SK-MEL-5 (cell line): ENCODE results near the gene MYO6. TPM values are rescaled to one million over a fixed set of nuclear protein-coding genes. Genes with fewer than 3 reads are reported as not detected.

Experiments used
- DNase-seq: peaks from one replicate; pipeline ENCODE4 v3.0.0-alpha.2; 2016; ENCODE audit warnings: low read depth, low spot score
- in situ Hi-C: cut with HindIII; loops from 2 replicates; pipeline ENCODE4 v1.10.0; 2016; ENCODE audit warnings: low sequenced_read_pairs, high pct_unique_total_duplicates, low pct_unique_long_range_greater_than_20kb
- total RNA-seq: library from RNA; depleted of rRNA; stranded (reverse); fragments of >200 nt; shearing (Covaris generic); gene quantifications from 2 replicates; pipeline ENCODE4 v1.2.3, GENCODE V29; 2014

MYO6 gene
- total RNA-seq, 1 experiment from 2014 or later = 6.2 TPM

DNA sequence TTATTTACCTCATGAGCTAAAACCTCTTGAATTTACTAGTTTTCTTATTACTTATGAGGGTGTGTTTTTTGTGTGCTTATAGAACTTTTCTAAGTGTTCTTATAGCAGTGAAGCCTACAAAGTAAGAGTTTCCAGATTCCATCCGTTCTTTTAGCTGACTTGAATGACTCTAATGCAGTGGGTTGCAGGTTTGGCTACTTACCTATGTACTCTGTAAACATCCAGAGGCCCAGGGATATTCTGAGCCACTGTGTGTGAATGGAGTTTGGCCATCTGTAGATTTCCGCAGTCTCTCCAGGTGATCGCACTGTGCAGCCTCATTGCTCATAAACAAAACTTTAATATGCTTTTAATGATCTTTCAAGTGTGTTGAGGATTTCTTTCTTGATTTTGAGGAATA is 157.8 kb downstream of the MYO6 start:
- DNase-seq = no peak
- in situ Hi-C loops = no loop called here

DNA sequence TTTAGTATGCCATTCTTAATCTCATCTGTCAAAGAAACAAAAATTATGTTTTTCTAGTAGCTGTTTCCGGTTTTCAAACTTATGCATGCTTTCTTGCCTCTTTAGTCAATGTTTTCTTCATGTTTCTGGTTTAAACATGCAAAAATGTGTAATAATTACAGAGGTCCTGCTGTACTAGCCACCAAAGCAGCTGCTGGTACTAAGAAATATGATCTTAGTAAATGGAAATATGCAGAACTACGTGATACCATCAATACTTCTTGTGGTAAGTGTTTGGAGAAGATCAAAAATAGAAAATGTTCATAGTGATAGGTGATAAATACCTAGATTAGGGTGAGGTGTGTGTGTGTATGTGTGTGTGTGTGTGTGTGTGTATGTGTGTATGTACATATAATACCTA is 158.4 kb downstream of the MYO6 start:
- in situ Hi-C loops = no loop called here

DNA sequence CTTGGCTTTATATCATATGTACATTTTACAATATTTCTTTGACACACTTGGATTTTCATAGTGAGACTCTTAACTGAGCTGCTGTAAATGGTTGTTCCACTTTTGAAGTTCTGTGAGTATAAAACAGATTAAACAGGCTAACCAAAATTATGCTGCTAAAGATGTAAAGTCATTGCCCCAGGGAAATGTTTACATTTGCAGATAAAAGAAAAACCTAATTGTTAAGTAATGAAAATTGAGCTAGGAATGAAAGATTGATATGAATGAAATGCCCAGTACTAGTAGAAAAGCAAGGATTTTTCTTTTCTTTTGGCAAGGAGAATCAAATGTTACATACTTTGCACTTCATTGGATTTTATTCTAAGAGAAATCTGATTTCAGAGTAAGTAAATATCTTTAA is 164.0 kb downstream of the MYO6 start:
- DNase-seq = no peak
- in situ Hi-C loops = no loop called here

More for the DNA sequence above, 158.4 kb downstream of the MYO6 start:
- DNase-seq = no peak

DNA sequence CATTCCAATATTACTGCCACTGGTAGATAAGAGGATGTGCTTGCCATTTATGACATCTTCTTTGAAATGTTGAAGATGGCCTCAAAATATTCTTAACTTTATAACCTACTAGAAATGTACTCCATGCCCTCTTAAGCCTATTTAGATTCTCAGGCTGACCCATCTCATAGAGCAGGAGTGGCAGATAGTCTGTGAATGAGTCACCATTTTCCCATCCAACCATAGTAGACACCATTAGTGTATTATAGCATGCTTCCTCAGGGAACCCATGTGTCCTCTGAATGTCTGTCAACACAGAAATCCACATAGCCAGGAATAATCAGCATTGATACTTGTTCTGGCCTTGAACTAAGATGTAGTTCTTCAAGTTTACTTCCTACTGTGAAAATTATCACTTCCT is 173.2 kb downstream of the MYO6 start:
- in situ Hi-C loops = no loop called here

DNA sequence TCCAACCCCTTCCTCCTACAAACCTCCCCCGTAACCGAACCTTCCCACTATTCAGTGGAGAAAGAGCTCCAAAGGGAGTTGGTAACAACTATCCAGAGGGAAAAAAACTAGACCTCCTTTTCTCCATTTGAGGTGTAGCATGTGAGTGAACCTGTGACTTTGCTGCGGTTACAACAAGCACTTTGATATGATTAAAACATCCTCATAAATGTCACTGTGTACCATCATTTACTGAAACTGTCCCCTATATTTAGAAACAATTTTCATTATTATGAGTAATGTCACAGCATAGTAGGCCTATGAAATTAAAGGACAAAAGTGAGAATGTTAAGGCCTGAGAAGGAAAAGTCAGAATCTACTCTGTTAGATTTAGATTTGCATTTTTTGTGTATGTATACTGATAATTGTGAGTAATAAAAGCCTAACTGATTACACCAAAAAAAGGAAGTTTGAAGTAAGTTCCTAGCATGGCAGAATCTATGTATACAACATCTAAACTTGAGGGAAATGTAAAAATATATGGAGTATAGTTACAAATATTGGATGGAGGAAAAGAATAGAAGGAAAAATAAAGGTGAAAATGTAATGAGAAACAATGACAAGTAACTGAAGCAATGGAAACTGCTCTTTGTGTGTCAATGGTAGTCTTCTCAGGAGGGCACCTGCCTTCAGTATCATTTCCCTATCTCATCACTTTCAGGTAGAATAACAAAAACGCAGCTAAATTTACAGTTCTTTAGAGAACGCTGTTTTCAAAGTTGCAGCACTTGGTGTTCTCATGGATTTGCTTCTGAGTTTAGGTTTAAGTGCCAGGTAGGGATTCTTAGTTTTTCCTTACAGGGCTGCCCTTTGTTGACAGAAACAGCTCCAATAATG is 177.5 kb downstream of the MYO6 start:
- peak; percentile 14 for DNase-seq
- in situ Hi-C loops = no loop called here

More for the DNA sequence above, 173.2 kb downstream of the MYO6 start:
- no peak for DNase-seq

DNA sequence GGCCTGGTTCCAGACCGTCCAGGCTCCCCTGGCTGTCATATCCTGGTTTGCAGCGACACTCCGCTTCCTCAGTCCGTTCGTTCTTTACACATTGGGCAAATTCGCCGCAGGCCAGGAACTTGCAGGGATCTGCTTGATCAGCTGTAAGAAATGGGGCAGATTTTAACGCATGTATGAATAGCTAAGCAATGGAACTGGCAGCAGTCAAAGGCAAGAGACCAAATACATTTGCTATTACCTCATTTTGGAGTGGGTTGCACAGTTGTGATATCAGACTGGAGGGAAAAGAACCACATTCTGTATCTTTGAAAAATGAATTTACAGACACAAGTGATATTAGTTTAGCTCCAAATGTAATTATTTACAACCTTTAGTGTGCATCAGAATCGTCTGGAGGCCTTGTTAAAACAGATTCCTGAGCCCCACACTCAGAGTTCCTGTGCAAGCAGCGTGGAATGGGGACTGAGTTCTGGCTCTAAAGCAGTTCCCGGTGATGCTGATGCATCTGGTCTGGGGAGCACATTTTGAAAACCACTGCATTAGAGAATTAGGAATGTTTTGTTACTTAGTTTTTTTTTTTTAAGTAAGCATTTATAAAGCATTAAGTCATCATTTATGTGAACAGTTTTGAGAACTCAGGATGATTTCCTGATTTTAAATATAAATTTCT is 182.1 kb downstream of the MYO6 start:
- in situ Hi-C loops = no loop called here
- no peak for DNase-seq

DNA sequence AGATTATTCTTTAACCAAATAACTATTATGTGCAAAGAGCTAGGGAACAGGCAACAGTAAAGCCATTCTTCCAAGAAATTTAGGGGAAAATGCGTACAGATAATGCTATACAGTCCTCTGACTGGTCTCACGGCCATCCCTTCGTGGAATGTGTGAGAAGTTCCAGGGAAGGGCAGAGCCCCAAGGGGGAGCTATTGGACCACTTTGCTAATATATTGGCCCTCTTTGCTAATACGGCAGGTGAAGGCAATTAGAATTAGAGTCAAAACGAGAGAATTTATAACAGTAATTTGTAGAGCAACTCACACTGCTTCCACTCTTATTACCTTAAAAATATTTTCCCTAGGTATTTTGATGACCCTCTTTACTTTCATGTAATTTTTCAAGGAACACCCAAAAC is 183.0 kb downstream of the MYO6 start:
- in situ Hi-C loops = no loop called here
- peak; percentile 48 for DNase-seq

DNA sequence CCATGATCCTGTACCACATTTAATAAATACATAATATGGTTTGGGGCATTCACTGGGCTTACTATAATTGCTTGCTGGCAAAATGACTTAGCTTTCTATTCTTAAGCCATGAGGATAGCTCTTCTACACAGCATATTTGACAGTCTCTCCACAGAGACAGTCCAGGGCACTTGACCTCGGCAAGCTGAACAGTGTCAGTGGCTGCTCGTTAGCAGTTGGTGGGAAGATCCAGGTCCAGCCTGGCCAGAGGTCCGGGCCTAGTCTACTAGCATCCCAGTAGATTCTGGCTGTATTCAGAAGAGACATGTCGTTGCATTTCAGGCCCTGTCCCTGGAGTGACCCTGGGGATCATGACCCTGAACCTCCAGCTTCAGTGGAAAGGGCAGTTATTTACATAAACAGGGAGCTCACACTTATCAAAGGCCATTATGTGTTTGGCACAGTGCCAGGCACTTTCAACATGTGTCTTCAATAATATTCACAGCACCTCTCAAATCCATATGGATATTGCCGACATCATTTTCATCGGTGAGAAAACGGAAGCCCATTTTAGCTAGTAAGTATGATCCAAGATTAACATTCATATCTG is 184.4 kb downstream of the MYO6 start:
- in situ Hi-C loops = no loop called here
- no peak for DNase-seq

DNA sequence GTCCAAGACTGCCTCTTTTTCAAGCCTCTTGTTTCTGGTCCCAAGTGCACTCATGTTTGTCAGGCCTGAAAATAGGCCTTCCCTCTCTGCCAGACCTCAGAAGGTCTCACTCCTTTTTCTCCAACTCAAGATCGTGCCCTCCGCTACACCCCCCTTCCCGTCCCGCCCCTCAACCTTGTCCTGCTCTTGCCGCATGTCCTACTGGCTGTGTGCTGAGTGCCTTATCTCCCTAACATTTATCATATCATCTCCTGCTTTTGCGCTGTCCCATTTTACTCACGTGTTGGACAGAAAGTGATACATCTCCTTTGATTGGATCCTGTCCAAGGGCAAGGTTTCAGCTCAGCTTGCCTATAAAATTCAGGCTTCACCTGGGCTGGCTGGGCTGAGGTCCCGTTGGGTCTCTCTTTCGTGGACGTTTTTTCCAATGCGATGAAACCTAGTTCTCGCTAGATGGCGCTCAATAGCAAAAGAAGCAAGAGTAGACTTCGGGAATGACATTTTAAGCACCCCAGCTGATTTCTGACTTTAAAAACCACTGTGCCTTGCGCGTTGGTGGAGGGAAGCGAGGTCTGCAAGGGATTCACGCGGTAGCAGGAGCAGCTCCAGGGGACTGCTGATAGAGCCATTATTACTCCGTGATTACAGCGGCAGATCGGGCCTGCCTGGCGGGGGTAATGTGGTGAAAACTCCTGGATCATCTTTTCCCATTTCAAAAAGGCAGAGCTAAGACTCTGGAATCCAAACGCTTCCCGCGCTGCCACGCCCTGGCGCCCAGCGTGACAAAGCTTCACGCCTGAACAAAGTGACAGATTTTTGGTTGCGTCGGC is 185.8 kb downstream of the MYO6 start:
- peak; percentile 76 for DNase-seq
- in situ Hi-C loops = no loop called here

DNA sequence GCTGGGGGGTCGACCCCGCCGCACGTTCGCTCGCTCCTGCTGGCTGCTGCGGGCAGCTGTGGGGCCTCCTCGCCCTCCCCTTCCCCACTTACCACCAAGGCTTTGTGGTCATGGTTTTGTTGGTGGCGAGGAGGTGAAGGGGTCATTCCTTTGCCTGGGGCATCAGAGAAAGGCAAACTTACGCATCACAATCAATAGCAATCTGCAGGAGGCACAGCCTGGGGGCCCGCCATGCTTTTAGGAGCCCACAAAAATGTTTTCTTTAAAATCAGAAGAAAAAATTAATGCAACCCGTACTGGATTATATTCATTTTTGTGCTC is 186.4 kb downstream of the MYO6 start:
- in situ Hi-C loops = no loop called here
- no peak for DNase-seq

DNA sequence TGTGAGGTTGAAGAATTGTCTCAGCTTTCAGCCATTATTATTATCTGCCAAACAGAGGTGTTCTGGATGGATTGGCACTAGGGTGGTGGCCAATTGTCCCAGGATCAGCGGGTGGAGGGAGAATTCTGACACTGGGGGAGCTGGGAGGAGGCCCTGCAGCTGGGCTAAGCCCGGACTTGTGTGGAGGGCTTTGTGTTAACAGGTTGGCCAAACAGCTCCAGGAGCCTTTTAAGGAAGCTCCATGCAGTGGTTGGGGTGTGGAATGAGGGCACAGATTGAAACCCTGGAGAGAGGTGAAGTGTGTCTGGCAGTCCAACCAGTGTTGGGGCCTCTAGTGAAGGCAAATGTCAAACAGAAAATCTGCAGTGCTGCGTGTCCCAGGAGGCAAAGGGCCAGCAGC is 187.6 kb downstream of the MYO6 start:
- in situ Hi-C loops = no loop called here
- DNase-seq = no peak

DNA sequence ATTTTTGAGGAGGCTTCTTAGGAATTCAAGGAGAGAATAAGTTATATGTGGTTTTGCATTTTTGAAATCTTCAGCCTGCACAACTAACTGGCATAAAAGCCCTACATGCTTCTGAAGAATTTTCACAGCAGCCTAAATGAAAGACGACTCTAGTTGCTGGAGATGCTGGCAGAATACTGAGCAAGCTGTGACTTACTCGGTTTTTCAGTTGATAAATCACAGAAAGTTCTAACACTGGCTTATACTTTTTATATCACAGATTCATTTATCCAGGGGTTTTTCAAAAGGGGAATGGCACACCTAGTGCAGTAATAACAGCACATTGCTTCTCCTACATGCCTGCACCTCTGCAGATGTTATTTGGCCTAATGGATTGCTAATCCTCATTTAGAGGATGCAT is 188.8 kb downstream of the MYO6 start:
- in situ Hi-C loops = no loop called here
- no peak for DNase-seq

DNA sequence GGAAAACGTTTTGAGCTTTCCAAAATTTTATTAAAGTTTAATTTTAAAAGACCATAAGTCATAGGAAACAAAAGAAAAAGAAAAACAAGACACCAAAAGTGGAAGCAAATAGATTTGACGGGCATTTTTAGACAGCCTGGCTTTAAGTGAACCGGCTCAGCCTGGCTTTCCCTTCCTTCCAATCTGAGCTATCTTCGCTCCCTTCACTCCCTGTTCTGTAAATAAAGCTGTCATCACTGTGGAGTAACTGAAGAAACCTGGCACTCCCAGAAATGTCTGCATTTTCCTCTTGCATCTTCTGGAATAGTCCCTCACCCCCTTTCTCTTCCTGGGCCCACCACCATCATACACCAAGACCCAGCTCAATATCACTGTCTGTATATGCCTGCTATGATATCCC is 191.5 kb downstream of the MYO6 start:
- no peak for DNase-seq
- in situ Hi-C loops = no loop called here

DNA sequence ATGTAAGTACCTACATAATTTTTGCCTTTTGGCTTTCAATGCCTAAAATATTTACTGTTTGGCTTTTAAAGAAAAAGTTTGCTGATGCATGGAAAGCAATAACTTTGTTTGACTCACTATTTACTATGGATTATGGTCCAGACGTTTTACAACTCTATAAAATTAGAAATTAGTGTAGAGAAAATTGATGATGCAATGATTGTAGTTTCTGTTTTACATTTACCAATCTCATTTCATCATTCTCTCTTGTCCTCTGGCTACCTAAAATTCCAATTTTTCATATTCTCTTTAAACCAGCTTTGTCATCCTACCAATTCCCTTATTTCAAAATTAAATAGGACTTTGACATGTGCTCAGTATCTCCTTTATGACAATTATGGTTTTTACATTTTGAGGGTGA is 192.5 kb downstream of the MYO6 start:
- in situ Hi-C loops = no loop called here
- DNase-seq = no peak

DNA sequence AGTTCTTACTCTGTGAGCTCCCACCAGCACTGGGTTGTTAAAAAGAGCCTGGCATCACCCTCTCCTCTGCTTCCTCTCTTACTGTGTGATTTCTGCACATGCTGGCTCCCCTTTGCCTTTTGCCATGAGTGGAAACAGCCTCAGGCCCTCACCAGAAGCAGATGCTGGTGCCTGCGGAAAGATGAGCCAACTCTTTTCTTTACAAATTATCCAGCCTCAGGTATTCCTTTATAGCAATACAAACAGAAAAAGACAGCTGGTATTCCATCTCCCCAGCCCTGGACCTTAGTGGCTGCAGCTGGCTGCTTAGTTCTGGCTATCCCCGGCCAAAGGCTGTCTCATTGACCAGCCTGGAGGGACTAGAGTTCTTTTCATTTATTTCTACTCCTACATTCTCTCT is 194.3 kb downstream of the MYO6 start:
- DNase-seq = no peak
- in situ Hi-C loops = no loop called here

DNA sequence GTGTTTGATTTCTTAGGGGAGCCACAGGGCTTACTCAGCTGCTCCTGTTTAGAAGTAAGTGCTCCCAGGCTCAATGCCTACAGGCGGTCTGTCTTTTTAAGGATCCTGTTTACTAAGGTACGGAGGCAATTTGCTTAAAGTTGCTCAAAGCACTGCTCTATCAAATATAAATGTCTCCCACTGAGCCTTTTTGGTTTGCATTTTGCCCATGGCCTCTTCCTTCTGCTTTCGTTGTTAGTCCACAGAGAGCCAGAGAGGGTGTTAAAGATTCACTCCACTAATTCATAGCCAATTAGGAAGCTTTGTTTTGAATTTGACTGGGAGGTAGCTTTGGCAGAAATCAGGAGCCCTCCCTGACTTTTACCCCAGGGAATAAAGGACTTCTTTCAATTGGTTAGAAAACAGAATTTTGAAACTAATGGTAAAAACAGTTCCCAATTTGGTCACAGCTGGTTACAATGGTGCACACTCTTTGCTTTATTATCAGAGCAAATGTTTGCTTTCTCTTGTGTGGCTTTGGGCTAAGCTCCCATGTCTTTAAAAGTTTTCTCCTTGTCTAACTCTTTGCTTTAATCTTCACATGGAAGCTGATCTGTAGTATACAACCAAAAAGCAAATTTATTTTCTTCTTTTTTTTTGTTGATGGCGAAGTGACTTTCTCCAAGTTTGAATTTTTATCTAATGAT is 197.2 kb downstream of the MYO6 start:
- in situ Hi-C loops = no loop called here

DNA sequence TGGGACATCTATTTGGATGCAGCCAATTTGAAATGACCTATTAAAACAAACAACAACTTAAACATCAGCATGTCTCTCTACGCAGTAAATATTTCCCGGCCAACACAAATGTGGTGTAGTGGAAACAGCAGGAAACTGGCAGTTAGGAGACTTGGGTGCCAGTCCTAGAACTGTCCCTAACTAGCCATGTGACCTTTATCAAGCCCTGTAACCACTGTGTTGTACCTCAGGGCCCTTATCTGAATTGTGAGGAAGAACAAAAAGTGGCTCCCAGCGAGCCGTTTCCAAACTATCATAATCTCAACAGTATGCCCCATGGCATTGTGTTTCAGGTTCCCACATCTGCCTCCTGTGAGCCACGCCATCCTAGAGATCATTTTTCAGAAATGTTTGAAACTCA is 198.9 kb downstream of the MYO6 start:
- DNase-seq = no peak
- in situ Hi-C loops = no loop called here

More for the DNA sequence above, 197.2 kb downstream of the MYO6 start:
- no peak for DNase-seq

DNA sequence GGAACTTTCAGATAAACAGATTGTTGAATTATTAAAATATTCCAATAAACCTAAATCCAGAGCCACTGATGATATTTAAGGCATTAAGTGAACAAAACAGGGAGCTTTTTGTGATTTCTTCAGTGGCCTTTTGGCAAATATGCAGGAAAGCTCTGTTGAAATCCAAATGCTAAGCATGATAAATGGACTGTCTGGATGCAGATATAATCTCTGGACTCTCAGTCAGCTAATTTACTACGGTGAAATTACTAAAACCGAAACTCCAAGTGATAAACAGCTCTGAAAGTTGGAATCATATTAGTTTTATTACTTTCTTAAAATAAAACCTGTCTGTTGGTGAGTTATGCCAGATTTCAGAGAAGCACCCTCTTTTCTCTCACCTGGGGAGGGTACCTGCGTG is 203.1 kb downstream of the MYO6 start:
- no peak for DNase-seq
- in situ Hi-C loops = no loop called here
